ENCODE results near the gene CT45A9. TPM values are rescaled to one million over a fixed set of nuclear protein-coding genes. Genes with fewer than 3 reads are reported as not detected.
"Not testable (repeated sequence)": the region's sequence is repeated elsewhere in the genome, so short reads cannot be mapped to it uniquely, and the experiment has no call there.

Gene CT45A9, protein sequence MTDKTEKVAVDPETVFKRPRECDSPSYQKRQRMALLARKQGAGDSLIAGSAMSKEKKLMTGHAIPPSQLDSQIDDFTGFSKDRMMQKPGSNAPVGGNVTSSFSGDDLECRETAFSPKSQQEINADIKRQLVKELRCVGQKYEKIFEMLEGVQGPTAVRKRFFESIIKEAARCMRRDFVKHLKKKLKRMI
- not detected for total RNA-seq

- H3K36me3 ChIP-seq (replicated peaks in 1 of 2; ENCODE audit: insufficient read depth in 1 of 2, low read depth in 2 of 2); H3K4me3 ChIP-seq; ATAC-seq; H3K27me3 ChIP-seq; intact Hi-C loops (cut with DNase I); H3K27ac ChIP-seq; DNase-seq; H3K9me3 ChIP-seq; H3K4me1 ChIP-seq: not testable (repeated sequence)
- no CpG with 5 or more reads among the region's 17 CpGs for WGBS, 2 donors
Observed at GRCh38 chrX:135871712-135872111, at the start of gene CT45A9. CT45A9 (minus strand) TSS chrX:135871812; CDS start chrX:135868061, 3,751 bp downstream.

DNA sequence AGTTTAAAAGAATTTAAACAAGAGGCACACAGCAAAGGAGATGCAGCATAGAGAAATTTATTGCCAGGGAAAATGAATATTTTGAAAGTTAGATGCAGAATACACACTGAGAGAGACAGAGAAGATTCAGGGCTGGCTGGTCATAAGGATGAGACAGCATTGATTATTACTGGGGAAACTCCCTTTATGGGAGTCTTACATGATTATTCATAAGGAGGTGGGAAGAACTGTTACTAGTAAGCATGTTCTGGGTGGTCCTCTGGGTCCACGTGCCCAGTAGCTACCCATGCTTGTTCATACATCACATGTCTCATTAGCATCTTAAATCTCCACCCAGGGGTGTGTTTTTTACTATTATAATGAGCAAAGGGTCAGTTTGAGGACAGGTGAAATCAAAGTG, 48.9 kb upstream of the CT45A9 start:
- intact Hi-C loops (cut with DNase I); ATAC-seq; H3K4me3 ChIP-seq; H3K27ac ChIP-seq; H3K36me3 ChIP-seq (replicated peaks in 1 of 2; ENCODE audit: insufficient read depth in 1 of 2, low read depth in 2 of 2); H3K27me3 ChIP-seq; H3K4me1 ChIP-seq; H3K9me3 ChIP-seq; DNase-seq: not testable (repeated sequence)
- 17 to 22% methylated on average over 1 of the region's 1 CpG for WGBS, 2 donors

- Histone ChIP-seq H3K27me3 (no peaks in the 10 kb centered on the region), H3K36me3 (replicated peaks in 1 of 2; ENCODE audit: insufficient read depth in 1 of 2, low read depth in 2 of 2) (no peaks in the 10 kb centered on the region), H3K27ac (no peak overlapping the region), H3K4me1 (no peaks in the 10 kb centered on the region), H3K9me3 (no peaks in the 10 kb centered on the region), H3K4me3 (no peak overlapping the region)
- 77 to 86% methylated on average over 4 of the region's 5 CpGs for WGBS, 2 donors
- TF ChIP-seq POLR2A (IDR thresholded peaks at IDR 0.05), result no peak
- DNase-seq, result no peak
- no peak for ATAC-seq
- intact Hi-C loops (cut with DNase I), result no loop called here
Observed at GRCh38 chrX:135914404-135914803, 42.8 kb upstream of the CT45A9 start.

DNA sequence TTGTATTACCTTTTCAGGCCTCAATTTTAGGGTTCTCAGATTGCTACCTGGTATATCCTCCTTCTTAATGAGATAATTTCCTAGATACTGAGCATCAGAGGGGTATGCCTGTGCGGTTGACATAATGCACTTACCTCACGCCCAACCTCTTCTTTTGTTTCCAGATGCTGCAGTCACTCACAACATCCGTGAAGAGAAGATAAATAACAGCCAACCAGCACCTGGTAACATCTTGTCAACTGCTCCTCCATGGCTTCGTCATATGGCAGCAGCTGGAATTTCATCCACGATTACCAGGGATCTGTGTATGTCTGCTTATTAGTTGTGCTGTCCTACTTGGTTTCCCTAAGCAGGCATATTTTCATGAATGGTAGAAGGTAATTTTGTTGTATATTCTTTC, 38.6 kb upstream of the CT45A9 start:
- WGBS, 2 donors, result 47 to 81% methylated on average over 5 of the region's 5 CpGs
- TF ChIP-seq POLR2A (IDR thresholded peaks at IDR 0.05), result no peak

GRCh38 chrX:135893294-135893817, 21.7 kb upstream of the CT45A9 start, which contains the start of the genes CT45A10 and SAGE1:
CT45A10 (minus strand) TSS chrX:135893444; CDS start chrX:135885344, 8,100 bp downstream.
SAGE1 (plus strand) TSS chrX:135893716; CDS start chrX:135896243, 2,527 bp downstream.
- Histone ChIP-seq H3K4me3 (no peak within 1 kb of the TSS), H3K27me3 (no peaks in the 10 kb centered on the region), H3K27ac (no peak within 1 kb of the TSS), H3K36me3 (replicated peaks in 1 of 2; ENCODE audit: insufficient read depth in 1 of 2, low read depth in 2 of 2) (no peaks in the 10 kb centered on the region), H3K4me1 (no peaks in the 10 kb centered on the region), H3K9me3 (no peaks in the 10 kb centered on the region)
- TF ChIP-seq, protein P1, sequence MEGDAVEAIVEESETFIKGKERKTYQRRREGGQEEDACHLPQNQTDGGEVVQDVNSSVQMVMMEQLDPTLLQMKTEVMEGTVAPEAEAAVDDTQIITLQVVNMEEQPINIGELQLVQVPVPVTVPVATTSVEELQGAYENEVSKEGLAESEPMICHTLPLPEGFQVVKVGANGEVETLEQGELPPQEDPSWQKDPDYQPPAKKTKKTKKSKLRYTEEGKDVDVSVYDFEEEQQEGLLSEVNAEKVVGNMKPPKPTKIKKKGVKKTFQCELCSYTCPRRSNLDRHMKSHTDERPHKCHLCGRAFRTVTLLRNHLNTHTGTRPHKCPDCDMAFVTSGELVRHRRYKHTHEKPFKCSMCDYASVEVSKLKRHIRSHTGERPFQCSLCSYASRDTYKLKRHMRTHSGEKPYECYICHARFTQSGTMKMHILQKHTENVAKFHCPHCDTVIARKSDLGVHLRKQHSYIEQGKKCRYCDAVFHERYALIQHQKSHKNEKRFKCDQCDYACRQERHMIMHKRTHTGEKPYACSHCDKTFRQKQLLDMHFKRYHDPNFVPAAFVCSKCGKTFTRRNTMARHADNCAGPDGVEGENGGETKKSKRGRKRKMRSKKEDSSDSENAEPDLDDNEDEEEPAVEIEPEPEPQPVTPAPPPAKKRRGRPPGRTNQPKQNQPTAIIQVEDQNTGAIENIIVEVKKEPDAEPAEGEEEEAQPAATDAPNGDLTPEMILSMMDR (IDR thresholded peaks at IDR 0.05), result no peak
- TF ChIP-seq POLR2A (IDR thresholded peaks at IDR 0.05), result no peak
- 82% methylated on average over 20 of the region's 22 CpGs; no CpG with 5 or more reads in 1 of the 2 donors for WGBS, 2 donors
- intact Hi-C loops (cut with DNase I), result no loop called here
- no peak for ATAC-seq
- DNase-seq, result no peak

More for the DNA sequence above, 38.6 kb upstream of the CT45A9 start:
- no peaks in the 10 kb centered on the region for H3K4me1 ChIP-seq
- no peaks in the 10 kb centered on the region for H3K9me3 ChIP-seq
- DNase-seq (no peak), ATAC-seq (no peak)
- intact Hi-C loops (cut with DNase I), result no loop called here
- H3K36me3 ChIP-seq (replicated peaks in 1 of 2; ENCODE audit: insufficient read depth in 1 of 2, low read depth in 2 of 2), result no peaks in the 10 kb centered on the region
- H3K4me3 ChIP-seq, result no peak overlapping the region
- no peaks in the 10 kb centered on the region for H3K27me3 ChIP-seq
- no peak overlapping the region for H3K27ac ChIP-seq

DNA sequence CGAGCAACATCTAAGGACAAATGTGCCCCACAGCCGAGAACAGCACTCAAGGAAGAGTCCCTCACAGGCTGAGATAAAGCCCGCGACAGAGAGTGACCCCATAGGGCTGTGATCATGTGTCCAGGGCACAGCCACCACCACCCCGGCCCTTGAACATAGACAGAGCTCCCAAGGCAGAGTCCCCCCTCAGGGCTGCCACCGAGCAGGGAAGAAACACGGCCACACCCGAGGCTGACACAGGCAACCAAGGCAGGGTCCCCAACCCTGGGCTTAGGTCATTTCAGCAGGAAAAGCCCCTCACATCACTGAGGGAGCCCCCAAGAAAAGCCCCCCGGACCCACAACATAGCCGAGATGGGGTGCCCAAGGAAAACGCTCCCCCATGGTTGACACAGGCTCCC, 21.2 kb upstream of the CT45A9 start:
- H3K27me3 ChIP-seq, result no peaks in the 10 kb centered on the region
- no peak for TF ChIP-seq POLR2A (IDR thresholded peaks at IDR 0.05)
- TF ChIP-seq, protein P1 (IDR thresholded peaks at IDR 0.05), result no peak
- no peak overlapping the region for H3K27ac ChIP-seq
- H3K4me3 ChIP-seq, result no peak overlapping the region
- 74 to 85% methylated on average over 4 to 8 of the region's 11 CpGs for WGBS, 2 donors
- no peaks in the 10 kb centered on the region for H3K36me3 ChIP-seq (replicated peaks in 1 of 2; ENCODE audit: insufficient read depth in 1 of 2, low read depth in 2 of 2)
- H3K4me1 ChIP-seq, result no peaks in the 10 kb centered on the region
- intact Hi-C loops (cut with DNase I), result no loop called here
- DNase-seq (no peak), ATAC-seq (no peak)
- no peaks in the 10 kb centered on the region for H3K9me3 ChIP-seq
